Astrocyte (in vitro differentiated cells and primary cell): ENCODE data around the gene SCLT1.

ENCODE experiments used
- EZH2 ChIP-seq: IDR thresholded peaks from 2 replicates; pipeline ENCODE4 v1.6.1; 2012; ENCODE audit warnings: mild to moderate bottlenecking, low read length, inconsistent platforms; ENCODE audit not compliant: insufficient read depth
- TF ChIP-seq, protein P1 (sequence below): IDR thresholded peaks from 2 replicates; pipeline ENCODE4 v1.5.1; 2011; ENCODE audit warnings: low read depth, mild to moderate bottlenecking, inconsistent platforms, low read length, moderate library complexity; ENCODE audit not compliant: insufficient read depth

DNA sequence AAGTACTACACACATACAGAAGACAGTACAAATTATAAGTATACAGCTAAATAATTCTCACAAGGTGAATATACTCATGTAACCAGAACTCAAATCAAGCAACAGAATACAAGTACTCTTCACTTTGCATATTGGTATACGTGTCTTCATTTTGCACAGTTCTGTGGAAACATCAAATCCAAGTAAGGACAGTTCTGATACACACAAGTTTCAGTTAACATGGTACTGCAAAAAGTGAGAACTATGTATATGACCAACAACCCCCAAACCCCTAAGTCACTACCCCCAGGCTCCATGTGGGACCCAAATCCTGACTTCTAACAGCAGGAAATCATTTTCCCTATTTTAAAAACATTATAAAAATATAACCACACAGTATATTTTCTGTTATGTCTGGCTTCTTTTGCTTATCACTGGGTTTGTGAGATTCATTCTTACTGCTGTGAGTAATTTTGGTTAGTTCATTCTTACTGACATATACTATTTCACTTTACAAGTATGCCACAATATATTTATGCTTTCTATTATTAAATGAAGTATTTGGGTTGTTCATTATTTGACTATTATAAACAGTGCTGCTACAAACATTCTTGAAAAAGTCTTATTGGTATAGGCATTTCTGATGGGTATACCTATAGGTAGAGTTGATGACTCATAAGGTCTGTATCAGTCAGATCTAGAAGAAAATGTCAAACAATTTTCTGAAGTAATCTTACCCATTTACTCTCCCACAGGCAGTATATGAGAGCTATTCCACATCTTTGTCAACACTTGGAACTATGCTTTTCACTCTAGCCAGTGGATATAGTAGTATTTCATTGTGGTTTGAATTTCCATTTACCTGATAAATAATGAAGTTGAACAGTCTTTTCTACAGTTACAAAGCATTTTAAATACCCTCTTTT lies 47.0 kb downstream of the SCLT1 start:
- TF ChIP-seq, protein P1, sequence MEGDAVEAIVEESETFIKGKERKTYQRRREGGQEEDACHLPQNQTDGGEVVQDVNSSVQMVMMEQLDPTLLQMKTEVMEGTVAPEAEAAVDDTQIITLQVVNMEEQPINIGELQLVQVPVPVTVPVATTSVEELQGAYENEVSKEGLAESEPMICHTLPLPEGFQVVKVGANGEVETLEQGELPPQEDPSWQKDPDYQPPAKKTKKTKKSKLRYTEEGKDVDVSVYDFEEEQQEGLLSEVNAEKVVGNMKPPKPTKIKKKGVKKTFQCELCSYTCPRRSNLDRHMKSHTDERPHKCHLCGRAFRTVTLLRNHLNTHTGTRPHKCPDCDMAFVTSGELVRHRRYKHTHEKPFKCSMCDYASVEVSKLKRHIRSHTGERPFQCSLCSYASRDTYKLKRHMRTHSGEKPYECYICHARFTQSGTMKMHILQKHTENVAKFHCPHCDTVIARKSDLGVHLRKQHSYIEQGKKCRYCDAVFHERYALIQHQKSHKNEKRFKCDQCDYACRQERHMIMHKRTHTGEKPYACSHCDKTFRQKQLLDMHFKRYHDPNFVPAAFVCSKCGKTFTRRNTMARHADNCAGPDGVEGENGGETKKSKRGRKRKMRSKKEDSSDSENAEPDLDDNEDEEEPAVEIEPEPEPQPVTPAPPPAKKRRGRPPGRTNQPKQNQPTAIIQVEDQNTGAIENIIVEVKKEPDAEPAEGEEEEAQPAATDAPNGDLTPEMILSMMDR, result no peak
- no peak for TF ChIP-seq EZH2
